Testis (tissue), 3 donors: ENCODE measurements around the gene GABRB3. TPM values are rescaled to one million over a fixed set of nuclear protein-coding genes. Genes with fewer than 3 reads are reported as not detected.

Experiments used
- DNase-seq: peaks from one replicate; pipeline ENCODE4 v3.0.0-alpha.2; 2019
- H3K27ac ChIP-seq, 2 donors: fragments of 200-600 bp; sonication (generic); one replicate each; pipeline ENCODE4 v1.5.1; 2019
- H3K27me3 ChIP-seq: fragments of 200-600 bp; sonication (generic); one replicate; pipeline ENCODE4 v1.5.1; 2019
- H3K36me3 ChIP-seq: fragments of 200-600 bp; sonication (generic); one replicate; pipeline ENCODE4 v1.5.1; 2017; ENCODE audit warnings: low read depth; ENCODE audit errors: missing control alignments
- H3K4me1 ChIP-seq: fragments of 200-600 bp; sonication (generic); one replicate; pipeline ENCODE4 v1.5.1; 2019
- H3K4me3 ChIP-seq, 2 donors: fragments of 200-600 bp; sonication (generic); one replicate each; pipeline ENCODE4 v1.5.1; 2017 to 2019
- H3K9me3 ChIP-seq: fragments of 200-600 bp; sonication (generic); one replicate; pipeline ENCODE4 v1.5.1; 2017
- POLR2A ChIP-seq: fragments of 450-650 bp; IDR thresholded peaks from one replicate; pipeline ENCODE4 v1.6.1; 2017; ENCODE audit warnings: antibody characterized with exemption, mild to moderate bottlenecking, moderate library complexity
- WGBS, 2 donors: methylation state at CpG; one replicate each; pipeline ENCODE4 v1.1.5; 2018; 5-methylcytosine and 5-hydroxymethylcytosine counted together
- intact Hi-C: fragments of 100-400 bp; cut with DNase I; formaldehyde crosslinking; loops from one replicate; pipeline ENCODE4 v1.15.1; 2023; ENCODE audit warnings: low total_unique reads
- polyA plus RNA-seq: library from polyadenylated mRNA; stranded (reverse); fragments of 350-450 nt; fragmentation: Illumina TruSeq; extraction: RNeasy Lipid Tissue Mini Kit (QIAGEN cat#74804); gene quantifications from one replicate; pipeline ENCODE4 v1.2.3, GENCODE V29; 2014; ENCODE audit warnings: low read depth, low replicate concordance; ENCODE audit not compliant: insufficient read depth
- total RNA-seq, 2 donors: library from RNA; depleted of rRNA; stranded (reverse); fragments of >200 nt; gene quantifications; one replicate each; pipeline ENCODE4 v1.2.3, GENCODE V29; 2016
- TF ChIP-seq, protein P1 (sequence below), 3 experiments: fragments of 450-650 bp in 2 of 3; fragments of 200-600 bp in 1 of 3; sonication (generic) in 1 of 3; IDR thresholded peaks; one replicate each; pipeline ENCODE4 v1.5.1; 2016 to 2019; ENCODE audit warnings: antibody characterized with exemption in 3 of 3, mild to moderate bottlenecking in 2 of 3, moderate library complexity in 1 of 3

The GABRB3 gene
- total and polyA plus RNA-seq, 3 donors from 2014 or later: 11.8 to 19.6 (median 16.2) TPM

DNA sequence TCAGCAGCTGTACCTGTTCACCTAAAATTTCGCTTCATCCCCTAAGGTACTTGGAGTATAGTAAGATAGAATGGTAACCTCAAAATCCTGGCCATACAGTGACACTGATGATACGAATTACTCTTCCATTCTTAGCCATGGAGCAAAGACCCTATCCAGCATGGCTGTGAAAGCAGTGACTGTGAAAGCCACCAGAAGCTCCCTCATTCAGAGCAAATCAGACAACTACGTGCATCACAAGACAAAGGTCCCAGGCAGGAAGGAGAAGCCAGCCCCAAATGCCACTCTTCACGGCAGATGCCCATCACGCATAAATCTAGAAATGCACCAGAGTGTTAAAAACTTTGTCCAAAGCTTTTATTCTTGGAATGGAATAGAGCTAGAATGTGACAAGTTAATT lies 99.4 kb downstream of the GABRB3 start:
- no peak for DNase-seq
- H3K4me3 ChIP-seq: no peak overlapping the region
- no peak overlapping the region for H3K27ac ChIP-seq
- TF ChIP-seq POLR2A: no peak
- TF ChIP-seq, protein P1, sequence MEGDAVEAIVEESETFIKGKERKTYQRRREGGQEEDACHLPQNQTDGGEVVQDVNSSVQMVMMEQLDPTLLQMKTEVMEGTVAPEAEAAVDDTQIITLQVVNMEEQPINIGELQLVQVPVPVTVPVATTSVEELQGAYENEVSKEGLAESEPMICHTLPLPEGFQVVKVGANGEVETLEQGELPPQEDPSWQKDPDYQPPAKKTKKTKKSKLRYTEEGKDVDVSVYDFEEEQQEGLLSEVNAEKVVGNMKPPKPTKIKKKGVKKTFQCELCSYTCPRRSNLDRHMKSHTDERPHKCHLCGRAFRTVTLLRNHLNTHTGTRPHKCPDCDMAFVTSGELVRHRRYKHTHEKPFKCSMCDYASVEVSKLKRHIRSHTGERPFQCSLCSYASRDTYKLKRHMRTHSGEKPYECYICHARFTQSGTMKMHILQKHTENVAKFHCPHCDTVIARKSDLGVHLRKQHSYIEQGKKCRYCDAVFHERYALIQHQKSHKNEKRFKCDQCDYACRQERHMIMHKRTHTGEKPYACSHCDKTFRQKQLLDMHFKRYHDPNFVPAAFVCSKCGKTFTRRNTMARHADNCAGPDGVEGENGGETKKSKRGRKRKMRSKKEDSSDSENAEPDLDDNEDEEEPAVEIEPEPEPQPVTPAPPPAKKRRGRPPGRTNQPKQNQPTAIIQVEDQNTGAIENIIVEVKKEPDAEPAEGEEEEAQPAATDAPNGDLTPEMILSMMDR (IDR thresholded peaks at IDR 0.05): no peak
- no peaks in the 10 kb centered on the region for H3K9me3 ChIP-seq
- intact Hi-C loops: no loop called here
- 75 to 85% methylated on average over 5 of the region's 5 CpGs for WGBS, 2 donors
- no peaks in the 10 kb centered on the region for H3K27me3 ChIP-seq
- no peaks in the 10 kb centered on the region for H3K4me1 ChIP-seq
- no peaks in the 10 kb centered on the region for H3K36me3 ChIP-seq

DNA sequence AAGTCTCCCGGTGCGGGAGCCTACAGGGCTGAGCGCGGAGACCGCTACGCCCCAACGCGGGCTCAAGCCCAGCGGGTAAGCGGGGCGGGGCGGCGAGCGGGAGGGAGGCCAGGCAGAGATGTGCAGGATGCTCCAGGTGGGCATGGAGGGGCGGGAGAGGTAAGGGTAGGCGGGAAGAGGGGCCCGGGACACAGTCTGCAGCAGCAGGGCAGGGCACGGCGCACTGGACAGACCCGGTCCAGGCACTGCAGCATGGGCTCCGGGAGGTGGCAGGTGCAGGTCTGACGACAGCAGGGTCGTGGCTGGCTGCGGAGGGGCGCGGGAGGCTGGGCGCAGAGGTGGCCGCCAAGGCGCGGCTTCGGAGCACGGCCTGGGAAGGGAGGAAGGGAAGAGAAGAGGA lies 102.8 kb downstream of the GABRB3 start:
- intact Hi-C loops: no loop called here
- WGBS, 2 donors: 43 to 62% methylated on average over 25 to 32 of the region's 32 CpGs
- H3K27me3 ChIP-seq: no peaks in the 10 kb centered on the region
- no peaks in the 10 kb centered on the region for H3K9me3 ChIP-seq
- DNase-seq: no peak
- TF ChIP-seq POLR2A: no peak
- TF ChIP-seq, protein P1 (IDR thresholded peaks at IDR 0.05): no peak
- peak overlapping the region in 1 of 2 donors; percentile 10 for H3K4me3 ChIP-seq
- H3K4me1 ChIP-seq: no peaks in the 10 kb centered on the region
- H3K36me3 ChIP-seq: no peaks in the 10 kb centered on the region
- H3K27ac ChIP-seq: no peak overlapping the region

DNA sequence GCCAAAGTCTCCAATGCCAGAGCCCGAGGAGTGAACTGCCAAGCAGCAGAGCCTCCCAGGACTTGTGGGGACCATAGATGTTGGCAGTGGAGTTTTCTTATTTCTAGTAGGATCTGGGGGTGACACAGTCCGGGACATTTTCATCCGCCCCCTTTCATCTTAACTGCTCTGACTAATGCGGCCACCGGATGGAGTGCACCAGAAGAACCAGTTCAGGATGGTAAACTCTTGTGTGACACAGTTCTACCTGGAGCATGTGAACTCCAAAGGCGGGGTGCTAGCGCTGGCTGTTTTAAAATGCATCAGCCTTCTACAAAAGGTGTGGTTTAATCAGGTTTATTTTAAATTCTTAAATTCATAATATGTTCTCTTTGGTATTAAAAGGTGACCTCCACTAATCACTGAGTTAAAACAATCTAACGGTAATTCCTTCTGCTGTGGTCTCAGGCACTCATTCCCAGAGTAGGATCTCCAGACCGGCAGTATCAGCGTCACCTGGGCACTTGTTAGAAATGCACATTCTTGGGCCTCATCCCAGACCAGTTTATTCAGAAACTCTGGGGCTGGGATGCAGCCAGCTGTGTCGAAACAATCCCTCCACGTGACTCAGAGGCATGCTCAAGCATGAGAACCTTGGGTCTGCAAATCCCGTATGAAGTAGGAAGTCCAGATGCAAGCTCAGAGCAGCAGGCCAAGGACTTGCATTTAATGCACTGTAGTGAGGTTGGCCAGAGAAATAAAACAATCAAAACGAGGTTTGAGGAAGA lies 105.5 kb downstream of the GABRB3 start:
- whole genome bisulfite sequencing, 2 donors: 79 to 80% methylated on average over 14 of the region's 14 CpGs
- no peak overlapping the region for H3K27ac ChIP-seq
- H3K27me3 ChIP-seq: no peaks in the 10 kb centered on the region
- DNase-seq: no peak
- TF ChIP-seq, protein P1 (IDR thresholded peaks at IDR 0.05): no peak
- no peak for TF ChIP-seq POLR2A
- H3K36me3 ChIP-seq: no peaks in the 10 kb centered on the region
- intact Hi-C loops: no loop called here
- no peak overlapping the region for H3K4me3 ChIP-seq
- no peaks in the 10 kb centered on the region for H3K9me3 ChIP-seq
- H3K4me1 ChIP-seq: no peaks in the 10 kb centered on the region

DNA sequence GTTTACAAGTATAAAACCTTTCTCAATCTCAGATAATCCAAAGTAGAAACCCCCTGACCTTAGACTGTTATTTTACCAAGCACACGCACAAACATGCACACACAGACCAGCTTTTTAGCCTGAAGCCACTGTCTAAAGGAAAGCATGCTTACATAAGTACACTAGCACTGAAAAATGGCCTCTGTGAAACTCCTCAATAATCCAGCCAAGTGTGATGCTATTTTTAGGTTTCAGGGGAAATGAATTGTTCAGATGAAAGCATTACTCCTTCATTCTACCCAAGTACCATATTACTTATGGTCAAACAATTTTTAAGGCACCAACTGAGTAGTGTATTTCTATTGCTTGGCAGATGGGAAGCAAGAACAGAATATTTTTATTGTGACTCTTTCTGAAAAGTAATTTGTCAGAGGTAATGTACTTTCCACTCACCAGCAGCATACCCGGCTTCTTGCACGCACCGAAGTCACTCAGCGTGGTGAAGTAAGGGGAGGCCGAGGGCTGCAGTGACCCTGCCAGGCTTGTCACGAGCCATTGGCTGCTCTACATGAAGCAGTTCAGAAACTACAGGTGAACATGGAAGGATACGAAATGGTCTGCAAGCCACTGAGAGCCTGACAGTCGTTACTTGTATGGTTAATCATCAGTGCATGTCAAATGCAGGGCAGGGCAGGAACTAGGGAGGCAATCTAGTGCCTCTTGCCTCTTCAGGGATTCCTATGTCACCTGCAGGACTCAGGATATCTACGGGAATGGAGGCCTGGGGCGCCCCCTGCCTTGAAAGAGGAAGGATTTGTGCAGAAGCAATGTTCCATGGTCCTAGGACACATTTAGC lies 106.7 kb downstream of the GABRB3 start:
- Histone ChIP-seq H3K9me3 (no peaks in the 10 kb centered on the region), H3K4me3 (no peak overlapping the region), H3K4me1 (no peaks in the 10 kb centered on the region), H3K36me3 (no peaks in the 10 kb centered on the region), H3K27ac (no peak overlapping the region), H3K27me3 (no peaks in the 10 kb centered on the region)
- 74 to 85% methylated on average over 11 of the region's 11 CpGs for whole genome bisulfite sequencing, 2 donors
- intact Hi-C loops: no loop called here
- DNase-seq: no peak
- no peak for TF ChIP-seq POLR2A
- TF ChIP-seq, protein P1 (IDR thresholded peaks at IDR 0.05): no peak
